ENCODE data around the gene ARG2. TPM values are rescaled to one million over a fixed set of nuclear protein-coding genes. Genes with fewer than 3 reads are reported as not detected.
A peak's percentile ranks its signal among the peaks of the same experiment; 100 is the strongest.

Gene ARG2
- total RNA-seq, 1 experiment from 2014 or later, result 7.0 TPM

DNA sequence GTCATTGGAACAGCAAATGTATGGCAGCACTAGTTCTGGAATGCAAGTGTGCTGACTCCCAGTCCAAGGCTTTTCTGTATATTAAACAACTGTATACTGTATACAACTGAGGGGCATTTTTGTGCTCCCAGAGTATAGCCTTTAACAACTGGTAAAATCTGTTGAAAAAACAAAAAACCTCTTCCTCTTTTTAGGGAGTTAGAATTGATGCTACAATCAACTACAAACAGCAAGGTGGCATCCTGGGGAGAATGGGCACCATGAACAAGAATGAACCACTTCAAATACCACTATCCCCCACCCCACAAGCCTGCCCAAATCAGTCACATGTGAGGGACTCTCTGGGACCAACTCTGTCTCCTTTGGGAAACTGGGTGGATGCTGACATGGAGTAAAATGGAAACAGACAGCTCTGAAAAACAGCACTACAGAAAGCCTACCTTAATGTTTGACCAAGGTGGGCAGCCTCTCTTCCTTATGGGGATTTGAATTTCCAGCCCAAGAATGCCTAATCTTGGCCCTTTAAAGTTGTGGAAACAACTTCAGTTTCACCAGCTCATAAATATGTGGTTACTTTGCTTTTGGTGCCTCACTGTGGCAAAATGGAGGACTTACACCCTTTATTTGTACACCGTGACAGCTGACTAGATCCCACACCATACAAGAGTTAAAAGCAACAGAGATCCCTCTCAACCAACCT lies 47.2 kb downstream of the ARG2 start:
- no peaks in the 10 kb centered on the region for H3K36me3 ChIP-seq (ENCODE audit: control insufficient read depth in 1 of 2, insufficient read depth in 2 of 2, low read length in 2 of 2)
- no peaks in the 10 kb centered on the region for H3K27me3 ChIP-seq (ENCODE audit: insufficient read depth, low read length)
- no peaks in the 10 kb centered on the region for H3K9me2 ChIP-seq (ENCODE audit: insufficient read depth)
- H3K9ac ChIP-seq (ENCODE audit: low read length), result no peak overlapping the region
- no peak overlapping the region for H3K4me3 ChIP-seq (replicated peaks in 1 of 2; ENCODE audit: low read depth in 1 of 2, low read length in 2 of 2)
- H4K20me1 ChIP-seq (ENCODE audit: insufficient read depth), result no peaks in the 10 kb centered on the region
- TF ChIP-seq EZH2 (IDR thresholded peaks at IDR 0.05) (no peak), ZFX (IDR thresholded peaks at IDR 0.05) (no peak), SRF (IDR thresholded peaks at IDR 0.05; ENCODE audit: low read depth) (no peak), CEBPB (IDR thresholded peaks at IDR 0.05; ENCODE audit: low read depth) (no peak), REST (IDR thresholded peaks at IDR 0.05; ENCODE audit: low read depth) (no peak), YY1 (IDR thresholded peaks at IDR 0.05; ENCODE audit: extremely low read depth, insufficient replicate concordance, low read depth, low read length) (no peak), TCF7L2 (IDR thresholded peaks at IDR 0.05; ENCODE audit: borderline replicate concordance, extremely low read depth, insufficient read depth, insufficient read length) (no peak), ELF1 (IDR thresholded peaks at IDR 0.05; ENCODE audit: borderline replicate concordance, low read depth) (no peak), ZNF274 (IDR thresholded peaks at IDR 0.05; ENCODE audit: low read depth, low read length) (no peak), JUND (IDR thresholded peaks at IDR 0.05) (no peak), CBX3 (IDR thresholded peaks at IDR 0.05; ENCODE audit: low read depth) (0 out of 2 replicates have a peak, but pooled peaks have one; percentile 27), SP1 (IDR thresholded peaks at IDR 0.05; ENCODE audit: low read depth) (no peak), POLR2AphosphoS5 (IDR thresholded peaks at IDR 0.05; ENCODE audit: low read depth, low read length) (no peak), RAD21 (IDR thresholded peaks at IDR 0.05; ENCODE audit: low read depth) (peak; percentile 92), ZBTB33 (IDR thresholded peaks at IDR 0.05; ENCODE audit: extremely low read depth, insufficient replicate concordance, low read length) (no peak)
- TF ChIP-seq, protein P1, sequence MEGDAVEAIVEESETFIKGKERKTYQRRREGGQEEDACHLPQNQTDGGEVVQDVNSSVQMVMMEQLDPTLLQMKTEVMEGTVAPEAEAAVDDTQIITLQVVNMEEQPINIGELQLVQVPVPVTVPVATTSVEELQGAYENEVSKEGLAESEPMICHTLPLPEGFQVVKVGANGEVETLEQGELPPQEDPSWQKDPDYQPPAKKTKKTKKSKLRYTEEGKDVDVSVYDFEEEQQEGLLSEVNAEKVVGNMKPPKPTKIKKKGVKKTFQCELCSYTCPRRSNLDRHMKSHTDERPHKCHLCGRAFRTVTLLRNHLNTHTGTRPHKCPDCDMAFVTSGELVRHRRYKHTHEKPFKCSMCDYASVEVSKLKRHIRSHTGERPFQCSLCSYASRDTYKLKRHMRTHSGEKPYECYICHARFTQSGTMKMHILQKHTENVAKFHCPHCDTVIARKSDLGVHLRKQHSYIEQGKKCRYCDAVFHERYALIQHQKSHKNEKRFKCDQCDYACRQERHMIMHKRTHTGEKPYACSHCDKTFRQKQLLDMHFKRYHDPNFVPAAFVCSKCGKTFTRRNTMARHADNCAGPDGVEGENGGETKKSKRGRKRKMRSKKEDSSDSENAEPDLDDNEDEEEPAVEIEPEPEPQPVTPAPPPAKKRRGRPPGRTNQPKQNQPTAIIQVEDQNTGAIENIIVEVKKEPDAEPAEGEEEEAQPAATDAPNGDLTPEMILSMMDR (IDR thresholded peaks at IDR 0.05 in 2 of 3, conservative IDR thresholded peaks at IDR 0.05 in 1 of 3; ENCODE audit: borderline replicate concordance in 1 of 3, insufficient read depth in 1 of 3, low read depth in 2 of 3, low read length in 2 of 3), result peak; percentile 51 to 86 (median 76)
- DNase-seq (ENCODE audit: low read depth, low spot score), result peak; percentile 45
- H3K27ac ChIP-seq (ENCODE audit: low read depth, low read length), result no peak overlapping the region
- H3K9me3 ChIP-seq (ENCODE audit: control insufficient read depth in 1 of 2, insufficient read depth in 1 of 2, low read depth in 1 of 2, low read length in 2 of 2), result no peaks in the 10 kb centered on the region
- H3K4me1 ChIP-seq (ENCODE audit: control insufficient read depth in 1 of 2, insufficient read depth in 2 of 2, low read length in 2 of 2), result no peaks in the 10 kb centered on the region
- RAD21 ChIA-PET (ENCODE audit: low non-redundant PET in 1 of 2, low total read pairs in 2 of 2, uncharacterized antibody in 2 of 2, unreplicated experiment in 2 of 2), result interaction anchor here (0.6 to 1.7 kb wide), 11 partner anchors 37 to 240 kb away, joined by 3 to 11 read pairs (median 5); partner anchors contain the start of genes ARG2 (in 1 of the 2) and PIGH (in 1 of the 2)
- CTCF ChIA-PET, result interaction anchor here (0.6 to 4.9 kb wide), 23 partner anchors 16 to 307 kb away, joined by 3 to 77 read pairs (median 4); partner anchors contain the start of genes ARG2, ATP6V1D, EIF2S1 and PIGH
- H3K79me2 ChIP-seq (ENCODE audit: insufficient read depth, low read length), result peaks cover 55% of the 10 kb centered on the region
- intact Hi-C loops (cut with micrococcal nuclease), result loop anchor here (1.0 to 5.0 kb wide), 5 partner anchors 35 to 240 kb away; partner anchors contain the start of gene RDH12
- ATAC-seq, result peak; percentile 90
- H3K4me2 ChIP-seq (ENCODE audit: low read length), result no peak overlapping the region
- no TSS peak for BruUV-seq (replicated peaks)
- no peak overlapping the region for H2AFZ ChIP-seq (ENCODE audit: low read depth, low read length, poor library complexity, severe bottlenecking)
- POLR2A ChIA-PET, result interaction anchor here (0.7 to 0.9 kb wide), 2 partner anchors 81 to 83 kb away, joined by 3 to 7 read pairs; no protein-coding TSS in a partner anchor
